GM21423 (cell line): Measurements from ENCODE around the gene AKR1C2.
"Not testable (repeated sequence)": the region's sequence is repeated elsewhere in the genome, so short reads cannot be mapped to it uniquely, and the experiment has no call there.

Source experiments
- ATAC-seq: cut with Tn5 transposase; IDR thresholded peaks from one replicate; pipeline ENCODE4 v1.9.1; 2021; ENCODE audit warnings: mild to moderate bottlenecking, moderate library complexity; ENCODE audit not compliant: unreplicated experiment

The AKR1C2 gene

GRCh38 chr10:4962876-4963814 is 40.5 kb downstream of the AKR1C2 start, which contains the start of gene AKR1C1:
TSS of gene AKR1C1 (plus strand) at chr10:4963415. CDS start at chr10:4963445, 30 bp downstream.
- not testable (repeated sequence) for ATAC-seq

- ATAC-seq = not testable (repeated sequence)
Measured at GRCh38 chr10:4962308-4962707, 41.3 kb downstream of the AKR1C2 start.

GRCh38 chr10:4961558-4961957 is 42.1 kb downstream of the AKR1C2 start:
- not testable (repeated sequence) for ATAC-seq

GRCh38 chr10:4956955-4957645 is 46.6 kb downstream of the AKR1C2 start:
- ATAC-seq = not testable (repeated sequence)

GRCh38 chr10:4956088-4956487 is 47.6 kb downstream of the AKR1C2 start:
- not testable (repeated sequence) for ATAC-seq

GRCh38 chr10:4953405-4953804 is 50.3 kb downstream of the AKR1C2 start:
- no peak for ATAC-seq

- not testable (repeated sequence) for ATAC-seq
Measured at GRCh38 chr10:4951512-4952162, 52.0 kb downstream of the AKR1C2 start.

- no peak for ATAC-seq
Measured at GRCh38 chr10:4947635-4948596, 55.7 kb downstream of the AKR1C2 start.

GRCh38 chr10:4947039-4947634 is 56.5 kb downstream of the AKR1C2 start:
- no peak for ATAC-seq

- ATAC-seq = no peak
Measured at GRCh38 chr10:4945766-4946717, 57.6 kb downstream of the AKR1C2 start.

- ATAC-seq = no peak
Measured at GRCh38 chr10:4944841-4945240, 58.8 kb downstream of the AKR1C2 start.

- no peak for ATAC-seq
Measured at GRCh38 chr10:4943821-4944220, 59.8 kb downstream of the AKR1C2 start.

GRCh38 chr10:4943416-4943815 is 60.2 kb downstream of the AKR1C2 start:
- not testable (repeated sequence) for ATAC-seq

- ATAC-seq = not testable (repeated sequence)
Measured at GRCh38 chr10:4942931-4943330, 60.7 kb downstream of the AKR1C2 start.

GRCh38 chr10:4941540-4942330 is 61.9 kb downstream of the AKR1C2 start:
- no peak for ATAC-seq

GRCh38 chr10:4940909-4941308 is 62.7 kb downstream of the AKR1C2 start:
- ATAC-seq = not testable (repeated sequence)

- not testable (repeated sequence) for ATAC-seq
Measured at GRCh38 chr10:4940073-4940428, 63.6 kb downstream of the AKR1C2 start.
